ENCODE results near the gene GPX8. TPM values are rescaled to one million over a fixed set of nuclear protein-coding genes. Genes with fewer than 3 reads are reported as not detected.

Gene GPX8
- 101 and 120 TPM in 2 replicates for total RNA-seq

GRCh38 chr5:55159763-55160492, at the start of gene GPX8:
Gene GPX8, plus strand, starts transcription at chr5:55160171. Its CDS starts 22 bp downstream, at chr5:55160193.

GRCh38 chr5:55172937-55173686, 13.1 kb downstream of the GPX8 start, which contains the start of gene CDC20B:
Gene CDC20B, minus strand, starts transcription at chr5:55173177. Its CDS starts 177 bp downstream, at chr5:55173000.

Small RNAs within 50 kb of the gene (small RNA-seq; reads per million reads assigned to genes)
- gene MIR449A (not detected), gene MIR449B (not detected), gene MIR449C (not detected)

Other genes starting within 250 kb of the GPX8 start
- 0.22 TPM in 1 of 2 replicates, not detected in the other for gene ESM1, start 174.6 kb upstream of the GPX8 start, total RNA-seq
- gene GZMK, start 135.9 kb upstream of the GPX8 start, total RNA-seq = not detected in 2 replicates
- not detected in 2 replicates for gene GZMA, start 57.5 kb upstream of the GPX8 start, total RNA-seq
- gene CDC20B, start 13.0 kb downstream of the GPX8 start, total RNA-seq = not detected in 2 replicates
- gene MCIDAS, start 67.1 kb downstream of the GPX8 start, total RNA-seq = not detected in 2 replicates
- gene CCNO, start 73.4 kb downstream of the GPX8 start, total RNA-seq = 0.33 TPM in 1 of 2 replicates, not detected in the other
- gene DHX29, start 147.5 kb downstream of the GPX8 start, total RNA-seq = 20.8 and 25.5 TPM in 2 replicates
- gene MTREX, start 147.8 kb downstream of the GPX8 start, total RNA-seq = 46.4 and 58.9 TPM in 2 replicates

All from placental epithelial cell (primary cell).